GM18868 (cell line): ENCODE results near the gene PRR20A.
"Not testable (repeated sequence)": the region's sequence is repeated elsewhere in the genome, so short reads cannot be mapped to it uniquely, and the experiment has no call there.

Source experiments
- ATAC-seq: cut with Tn5 transposase; IDR thresholded peaks from one replicate; pipeline ENCODE4 v1.9.1; 2021; ENCODE audit warnings: mild to moderate bottlenecking, moderate library complexity; ENCODE audit not compliant: unreplicated experiment

The PRR20A gene

DNA sequence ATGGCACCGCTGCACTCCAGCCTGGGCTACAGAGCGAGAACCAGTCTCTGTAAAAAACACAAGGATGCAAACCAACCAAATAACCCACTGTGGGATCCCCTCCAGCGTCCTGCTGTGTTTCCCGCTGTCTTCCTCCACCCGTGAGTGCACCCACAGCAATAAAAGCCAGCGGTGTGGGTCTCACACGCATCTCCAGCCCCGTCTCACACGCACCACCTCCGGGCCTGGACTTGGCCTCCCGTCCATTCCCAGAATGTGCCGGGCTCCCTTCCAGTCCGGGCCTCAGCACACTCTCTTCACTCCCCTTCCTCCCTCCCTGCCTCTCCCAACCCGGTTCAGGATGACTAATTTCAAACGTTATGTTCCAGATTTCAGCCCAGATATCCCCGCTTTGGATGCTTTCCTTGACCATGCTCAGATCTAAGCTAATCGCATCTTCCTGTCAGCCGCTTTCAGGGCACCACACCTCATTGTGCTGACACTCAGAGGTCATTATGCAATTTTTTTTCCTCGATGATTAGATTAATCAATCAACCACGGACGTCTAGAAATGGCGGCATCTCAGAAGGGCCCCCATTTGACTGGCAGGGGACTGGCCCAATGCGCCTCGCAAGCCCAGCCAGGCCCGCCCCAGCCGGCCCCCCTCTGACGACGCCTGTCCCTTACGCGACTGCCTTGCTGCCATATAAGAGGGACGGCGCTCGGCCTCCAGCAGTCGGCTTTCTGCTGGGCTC, at the start of gene PRR20A:
PRR20A (plus strand) TSS at position 684 of the 734 bp plus-strand sequence. CDS start 387 bp downstream, outside the sequence.
- ATAC-seq, result not testable (repeated sequence)

- no peak for ATAC-seq
These were observed 25.8 kb upstream of the PRR20A start for GRCh38 chr13:57114945-57115344.

DNA sequence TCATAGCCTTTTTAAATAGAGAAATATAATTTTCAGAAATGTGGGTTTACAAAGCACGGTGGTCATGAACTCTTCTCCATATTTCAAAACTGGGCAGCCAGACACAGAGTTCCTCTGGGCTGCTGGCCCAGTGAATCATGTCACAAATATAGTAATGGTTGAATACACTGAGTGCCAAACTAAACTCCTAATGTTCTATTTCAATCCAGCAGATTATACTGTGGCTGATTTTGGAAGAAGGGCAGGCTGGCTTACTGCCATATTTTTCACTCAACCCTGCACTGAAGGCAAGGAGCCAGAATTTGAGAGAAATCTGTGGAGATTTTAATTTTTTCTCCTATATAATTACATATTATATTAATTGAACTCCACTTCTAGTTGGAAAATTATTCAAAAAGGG, 17.0 kb upstream of the PRR20A start:
- ATAC-seq, result no peak

DNA sequence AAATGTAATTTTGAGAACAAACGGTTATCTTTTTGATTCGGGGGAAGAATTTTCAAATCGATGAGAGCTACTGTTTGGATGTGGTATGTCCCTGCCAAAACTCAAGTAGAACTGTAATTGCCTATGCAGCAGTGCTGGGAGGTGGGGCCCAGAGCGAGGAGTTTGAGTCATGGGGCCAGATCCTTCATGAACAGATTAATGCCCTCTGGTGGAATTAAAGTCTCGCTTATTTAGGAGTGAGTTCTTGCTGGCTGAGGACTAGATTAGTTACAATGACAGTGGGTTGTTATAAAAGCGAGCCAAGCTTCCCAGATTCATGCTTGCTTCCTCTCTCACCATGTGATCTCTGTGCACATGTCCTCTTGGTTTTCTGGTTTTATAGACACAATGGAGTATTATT, 11.8 kb upstream of the PRR20A start:
- ATAC-seq, result no peak

DNA sequence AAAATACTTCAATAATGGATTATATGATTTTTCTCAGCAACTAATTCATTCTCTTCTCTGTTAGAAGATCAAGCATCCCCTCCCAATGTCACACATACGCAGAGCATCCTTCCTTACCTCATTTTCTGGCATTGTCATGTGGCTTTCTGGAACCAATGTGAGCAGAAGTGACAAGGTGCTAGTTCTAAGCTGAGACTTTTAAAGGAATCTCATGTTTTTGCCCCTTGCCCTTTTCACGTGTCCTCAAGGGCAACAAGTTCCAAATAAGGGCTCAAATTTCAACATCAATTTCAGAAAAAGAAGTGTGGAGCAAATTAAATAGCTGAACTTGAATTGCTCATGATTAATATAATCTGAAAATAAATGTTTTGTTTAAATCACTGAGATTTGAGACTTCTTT, 4.6 kb upstream of the PRR20A start:
- ATAC-seq, result no peak

DNA sequence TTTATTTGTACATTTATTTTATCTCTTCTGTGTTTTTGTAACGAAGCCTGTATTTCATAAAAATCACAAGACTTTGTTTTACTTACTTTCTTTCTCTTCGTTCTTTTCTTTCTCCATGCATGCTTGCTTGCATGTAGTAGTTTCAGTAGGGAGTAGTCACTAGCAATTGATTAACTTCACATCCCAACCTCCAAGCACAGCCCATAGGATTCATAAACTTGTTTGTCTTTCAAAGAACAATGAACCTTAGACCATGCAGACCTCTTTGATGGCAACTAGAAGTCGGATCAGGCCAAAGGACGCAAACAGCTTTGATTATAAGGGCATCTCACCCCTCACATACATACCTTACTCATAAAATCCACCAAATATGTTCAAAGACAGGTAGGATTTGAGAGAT, 3.1 kb upstream of the PRR20A start:
- ATAC-seq, result no peak

- ATAC-seq, result no peak
These were observed 1.7 kb upstream of the PRR20A start for GRCh38 chr13:57138988-57139387.

GRCh38 chr13:57139781-57140180, 937 bp upstream of the PRR20A start:
- not testable (repeated sequence) for ATAC-seq

DNA sequence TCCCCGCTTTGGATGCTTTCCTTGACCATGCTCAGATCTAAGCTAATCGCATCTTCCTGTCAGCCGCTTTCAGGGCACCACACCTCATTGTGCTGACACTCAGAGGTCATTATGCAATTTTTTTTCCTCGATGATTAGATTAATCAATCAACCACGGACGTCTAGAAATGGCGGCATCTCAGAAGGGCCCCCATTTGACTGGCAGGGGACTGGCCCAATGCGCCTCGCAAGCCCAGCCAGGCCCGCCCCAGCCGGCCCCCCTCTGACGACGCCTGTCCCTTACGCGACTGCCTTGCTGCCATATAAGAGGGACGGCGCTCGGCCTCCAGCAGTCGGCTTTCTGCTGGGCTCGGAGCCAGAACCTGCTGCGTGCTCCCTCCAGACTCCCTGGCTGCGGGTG, 6.5 kb downstream of the PRR20A start, which contains the start of gene PRR20B:
PRR20B (plus strand) TSS at position 301 of the 400 bp plus-strand sequence. CDS start 387 bp downstream, outside the sequence.
- not testable (repeated sequence) for ATAC-seq

DNA sequence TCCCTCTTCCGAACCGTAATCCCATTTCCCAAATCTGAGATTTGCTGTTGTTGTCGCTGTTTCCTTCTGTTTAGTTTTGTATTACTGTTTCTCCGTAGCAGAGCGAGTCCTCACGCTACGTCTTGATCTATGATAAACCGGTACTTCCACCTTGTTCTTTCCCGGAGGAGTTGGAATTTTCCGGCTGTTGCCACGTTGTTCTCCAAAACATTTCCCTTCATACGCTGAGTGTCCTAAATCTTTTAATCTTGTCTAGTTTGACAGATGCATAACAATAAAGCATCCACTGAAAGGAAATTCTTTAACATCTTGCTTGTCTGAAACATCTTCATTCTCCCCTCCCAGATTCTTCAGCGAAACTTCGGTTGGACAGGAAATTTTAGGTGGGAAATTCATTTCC, 7.4 kb downstream of the PRR20A start:
- ATAC-seq, result not testable (repeated sequence)

- not testable (repeated sequence) for ATAC-seq
These were observed 13.0 kb downstream of the PRR20A start, which contains the start of gene PRR20C for GRCh38 chr13:57153761-57154160. TSS of gene PRR20C (plus strand) at chr13:57154061. CDS start at chr13:57154448, 387 bp downstream.

- not testable (repeated sequence) for ATAC-seq
These were observed 19.6 kb downstream of the PRR20A start, which contains the start of gene PRR20D for GRCh38 chr13:57160332-57160731. TSS of gene PRR20D (plus strand) at chr13:57160632. CDS start at chr13:57161019, 387 bp downstream.

- not testable (repeated sequence) for ATAC-seq
These were observed 26.2 kb downstream of the PRR20A start, which contains the start of gene PRR20E for GRCh38 chr13:57166897-57167296. TSS of gene PRR20E (plus strand) at chr13:57167197. CDS start at chr13:57167584, 387 bp downstream.

DNA sequence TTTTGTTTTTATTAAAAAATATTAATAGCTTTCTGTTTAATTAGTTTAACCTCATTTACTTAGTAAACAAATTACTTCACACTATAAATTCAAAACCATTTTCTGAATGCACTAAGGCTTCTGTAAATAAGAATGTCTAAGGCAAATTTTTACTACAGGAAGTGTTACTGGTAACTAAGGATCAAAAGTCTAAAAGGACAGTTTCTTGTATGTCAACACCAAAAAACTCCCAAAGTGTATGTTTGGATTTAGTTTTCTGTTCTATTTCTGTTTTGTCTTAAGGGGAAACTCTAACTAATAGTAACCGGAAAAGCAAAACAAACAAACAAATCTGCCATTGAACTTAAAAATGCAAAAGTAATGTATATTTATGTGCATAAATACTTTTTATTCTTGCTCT, 50.9 kb downstream of the PRR20A start:
- ATAC-seq, result no peak
